Gastrocnemius medialis (tissue), 4 donors: ENCODE results near the gene TK2.

ENCODE experiments used
- POLR2A ChIP-seq, 2 donors: fragments of 450-650 bp; IDR thresholded peaks; one replicate each; pipeline ENCODE4 v1.6.1; 2017; ENCODE audit warnings: antibody characterized with exemption in 2 of 2, mild to moderate bottlenecking in 2 of 2, moderate library complexity in 2 of 2
- TF ChIP-seq, protein P1 (sequence below), 5 experiments: fragments of 450-650 bp in 3 of 5; fragments of 200-600 bp in 2 of 5; sonication (generic) in 2 of 5; IDR thresholded peaks in 4 of 5; conservative IDR thresholded peaks in 1 of 5; 1 replicate in 4 of 5; 2 replicates in 1 of 5; pipeline ENCODE4 v1.5.1; 2016 to 2019; ENCODE audit warnings: antibody characterized with exemption in 5 of 5, mild to moderate bottlenecking in 3 of 5, moderate library complexity in 3 of 5

DNA sequence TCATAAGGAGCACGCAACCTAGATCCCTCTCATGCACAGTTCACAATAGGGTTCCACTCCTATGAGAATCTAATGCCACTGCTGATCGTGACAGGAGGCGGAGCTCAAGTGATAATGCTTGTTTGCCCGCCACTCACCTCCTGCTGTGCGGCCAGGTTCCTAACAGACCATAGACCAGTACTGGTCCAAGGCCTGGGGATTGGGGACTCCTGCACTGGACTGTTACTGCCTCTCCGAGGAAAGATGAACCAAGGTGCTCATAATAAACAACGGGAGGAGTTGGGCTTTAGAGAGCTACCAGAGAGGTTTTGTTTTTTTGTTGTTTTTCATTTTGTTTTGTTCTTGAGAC, 58.2 kb downstream of the TK2 start:
- TF ChIP-seq, protein P1, sequence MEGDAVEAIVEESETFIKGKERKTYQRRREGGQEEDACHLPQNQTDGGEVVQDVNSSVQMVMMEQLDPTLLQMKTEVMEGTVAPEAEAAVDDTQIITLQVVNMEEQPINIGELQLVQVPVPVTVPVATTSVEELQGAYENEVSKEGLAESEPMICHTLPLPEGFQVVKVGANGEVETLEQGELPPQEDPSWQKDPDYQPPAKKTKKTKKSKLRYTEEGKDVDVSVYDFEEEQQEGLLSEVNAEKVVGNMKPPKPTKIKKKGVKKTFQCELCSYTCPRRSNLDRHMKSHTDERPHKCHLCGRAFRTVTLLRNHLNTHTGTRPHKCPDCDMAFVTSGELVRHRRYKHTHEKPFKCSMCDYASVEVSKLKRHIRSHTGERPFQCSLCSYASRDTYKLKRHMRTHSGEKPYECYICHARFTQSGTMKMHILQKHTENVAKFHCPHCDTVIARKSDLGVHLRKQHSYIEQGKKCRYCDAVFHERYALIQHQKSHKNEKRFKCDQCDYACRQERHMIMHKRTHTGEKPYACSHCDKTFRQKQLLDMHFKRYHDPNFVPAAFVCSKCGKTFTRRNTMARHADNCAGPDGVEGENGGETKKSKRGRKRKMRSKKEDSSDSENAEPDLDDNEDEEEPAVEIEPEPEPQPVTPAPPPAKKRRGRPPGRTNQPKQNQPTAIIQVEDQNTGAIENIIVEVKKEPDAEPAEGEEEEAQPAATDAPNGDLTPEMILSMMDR (IDR thresholded peaks at IDR 0.05 in 4 of 5, conservative IDR thresholded peaks at IDR 0.05 in 1 of 5) = no peak
- no peak for TF ChIP-seq POLR2A (IDR thresholded peaks at IDR 0.05)
